ENCODE measurements around the gene SEC14L5.
"Not testable (repeated sequence)": the region's sequence is repeated elsewhere in the genome, so short reads cannot be mapped to it uniquely, and the experiment has no call there.

Gene SEC14L5

DNA sequence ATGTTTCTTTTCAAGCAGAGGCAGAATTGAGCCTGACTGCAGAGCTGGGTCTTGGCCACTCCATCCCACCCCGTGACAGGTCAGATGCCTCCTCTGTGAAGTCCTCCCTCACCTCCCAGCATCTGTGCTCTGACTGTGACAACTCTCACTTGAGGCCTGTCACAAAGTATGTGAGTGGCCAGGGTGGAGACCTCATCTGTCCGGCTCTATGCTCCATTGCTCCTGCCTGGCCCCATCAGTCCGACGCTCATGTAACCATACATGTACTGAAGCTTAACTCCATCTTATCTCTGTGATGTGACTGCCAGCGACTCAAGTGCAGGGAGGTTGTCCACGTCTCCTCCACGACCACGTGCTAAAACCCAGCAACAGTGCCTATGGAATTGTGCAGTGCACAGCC, 24.7 kb upstream of the SEC14L5 start:
- DNase-seq, result no peak

DNA sequence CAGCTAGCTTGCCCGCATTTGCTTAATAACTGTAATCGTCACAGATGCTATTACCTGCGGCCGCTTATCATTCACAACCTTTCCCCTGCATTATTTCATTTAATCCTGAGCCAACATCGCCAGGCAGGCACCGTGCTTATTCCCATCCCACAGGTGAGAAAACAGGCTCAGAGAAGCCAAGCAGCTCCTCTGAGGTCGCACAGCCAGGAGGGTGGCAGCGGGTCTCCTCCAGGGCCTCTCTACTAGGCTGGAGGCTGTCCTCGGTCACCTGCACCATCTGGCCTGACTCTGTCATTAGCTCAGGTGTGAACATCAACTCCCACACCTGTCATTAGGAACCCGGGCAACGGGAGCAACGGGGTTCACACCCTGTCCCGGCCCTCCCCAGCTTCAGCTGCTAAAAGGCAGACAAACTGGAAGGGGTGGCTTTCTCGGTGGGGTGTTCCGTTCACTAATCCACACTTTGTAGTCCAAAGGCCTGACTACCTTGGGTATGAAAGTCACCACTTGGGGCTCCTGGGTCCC, 24.2 kb upstream of the SEC14L5 start:
- no peak for DNase-seq

DNA sequence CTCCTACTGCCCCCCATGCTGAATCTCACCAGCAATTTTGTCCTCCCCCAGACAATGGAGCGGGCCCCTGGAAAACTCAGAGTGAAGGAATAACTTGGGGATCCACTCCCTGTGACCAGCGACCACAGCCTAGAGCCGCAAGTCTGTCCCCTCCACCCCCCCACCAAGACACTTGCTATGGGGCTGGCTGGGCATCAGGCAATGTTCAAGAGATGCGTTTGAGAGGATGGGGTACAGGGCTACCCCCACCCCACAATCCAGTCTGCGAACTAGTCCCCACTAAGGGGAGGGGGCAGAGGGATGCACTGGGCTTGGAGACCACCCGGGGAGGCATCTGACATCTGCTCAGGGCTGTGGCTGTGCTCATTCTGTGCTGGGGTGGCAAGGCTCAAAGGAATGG, 23.5 kb upstream of the SEC14L5 start:
- DNase-seq, result no peak

DNA sequence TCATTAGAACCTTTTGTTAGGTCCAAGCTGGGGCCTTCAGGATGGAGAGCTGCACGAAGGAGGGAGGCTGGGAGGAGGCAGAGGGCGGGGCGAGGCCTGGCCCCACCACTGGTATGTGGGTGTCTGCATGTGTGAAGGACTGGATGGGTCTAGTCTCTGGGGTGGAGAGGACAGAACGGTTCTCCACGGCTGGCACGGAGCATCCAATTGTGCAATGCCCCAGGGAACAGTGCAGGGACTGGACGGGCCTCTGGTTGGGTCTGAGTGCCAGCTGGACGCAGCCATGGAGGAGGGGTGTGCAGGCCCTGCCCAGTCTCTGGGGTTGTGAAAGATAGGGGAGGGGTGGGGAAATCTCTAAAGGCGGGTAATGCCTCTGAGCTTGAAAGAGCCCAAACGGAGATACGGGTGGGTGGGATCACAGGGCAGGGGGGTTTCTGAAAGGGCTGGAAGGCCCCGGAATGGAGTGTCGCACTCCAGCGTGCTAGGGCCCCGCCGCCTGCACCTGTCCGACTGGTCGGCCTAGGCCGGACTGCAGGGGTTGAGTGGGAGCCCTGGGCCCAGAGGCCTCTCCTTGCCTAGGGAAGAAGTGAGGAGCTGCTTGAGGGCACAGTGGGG, 22.8 kb upstream of the SEC14L5 start:
- no peak for DNase-seq

DNA sequence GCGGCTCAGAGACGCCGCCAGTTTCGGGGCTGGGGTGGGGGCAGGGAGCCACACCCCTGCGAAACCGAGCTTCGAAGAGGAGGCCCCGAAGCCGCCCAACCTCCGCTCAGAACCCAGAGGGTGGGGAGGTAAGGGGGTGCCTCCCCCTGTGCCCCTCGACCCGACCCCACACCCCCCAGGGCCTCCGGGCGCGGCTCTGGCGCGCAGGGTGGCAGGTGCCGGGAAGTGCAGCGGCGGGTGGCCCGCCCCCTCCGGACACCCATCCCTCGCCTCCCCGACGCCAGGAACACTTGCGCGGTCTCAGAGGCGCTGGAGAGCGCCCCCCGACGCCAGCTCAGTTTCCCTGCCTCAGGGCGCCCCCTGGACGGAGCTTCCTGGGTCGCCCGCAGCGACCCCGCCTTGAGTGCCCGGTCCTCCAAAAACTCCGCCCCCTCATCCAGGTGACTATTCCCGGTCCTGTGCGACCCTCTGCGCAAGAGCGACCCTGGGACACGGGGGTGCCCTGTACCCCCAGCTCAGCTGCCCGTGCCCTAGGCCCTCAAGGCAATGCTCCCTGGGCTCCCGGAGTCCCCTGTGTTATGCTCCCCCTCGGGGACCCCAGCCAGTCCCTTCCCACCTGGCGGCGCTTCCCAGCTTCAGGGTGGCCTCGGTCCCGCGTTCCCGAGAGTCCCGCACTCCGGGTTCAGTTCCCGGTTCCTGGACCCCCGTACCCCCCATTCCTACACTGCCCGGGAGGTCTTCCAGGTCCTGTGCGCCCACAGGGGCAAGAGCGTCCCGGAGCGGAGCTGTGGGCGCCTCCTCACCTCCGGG, 21.7 kb upstream of the SEC14L5 start:
- no peak for DNase-seq

DNA sequence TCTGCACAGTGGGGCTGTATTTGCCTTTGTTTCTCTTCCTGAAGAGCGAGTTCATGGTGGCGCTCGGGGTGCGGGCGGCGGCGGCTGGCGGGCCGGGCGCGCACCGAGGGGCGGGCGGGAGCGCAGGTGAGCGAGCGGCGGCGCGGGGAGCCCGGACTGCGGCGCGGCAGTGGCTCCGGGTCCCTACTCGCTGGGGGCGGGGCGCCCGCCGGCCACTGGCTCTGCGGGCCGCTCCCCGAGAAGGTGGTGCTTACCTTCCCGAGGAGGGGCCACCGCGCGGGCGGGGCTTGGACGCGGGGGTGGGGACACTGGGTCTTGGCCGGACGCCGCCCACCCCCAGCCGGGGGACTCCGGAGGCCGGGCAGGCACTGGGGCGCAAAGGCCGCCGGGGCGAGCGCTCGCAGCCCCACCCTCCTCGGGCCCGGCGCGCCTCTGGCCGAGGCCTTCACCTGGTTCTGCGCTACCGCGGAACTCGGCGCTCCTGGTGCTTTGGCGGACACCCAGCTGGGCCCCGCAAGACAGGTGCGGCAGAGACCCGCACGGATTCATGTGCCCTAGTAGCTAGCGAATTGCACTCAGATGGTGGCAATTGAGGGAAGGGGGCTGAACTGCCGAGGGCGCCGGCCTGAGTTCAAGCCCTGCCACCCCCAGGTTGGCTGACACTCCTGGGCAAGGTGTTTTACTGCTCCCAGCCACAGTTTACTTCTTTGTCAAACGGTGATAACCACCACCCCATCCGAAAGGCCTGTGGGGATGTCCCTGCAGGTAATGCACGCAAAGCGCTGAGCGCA, 20.9 kb upstream of the SEC14L5 start, which contains the start of gene PPL:
Gene PPL (minus strand): TSS at position 158 of the 791 bp plus-strand sequence. CDS start 103 bp downstream, at position 55.
- no peak for DNase-seq

DNA sequence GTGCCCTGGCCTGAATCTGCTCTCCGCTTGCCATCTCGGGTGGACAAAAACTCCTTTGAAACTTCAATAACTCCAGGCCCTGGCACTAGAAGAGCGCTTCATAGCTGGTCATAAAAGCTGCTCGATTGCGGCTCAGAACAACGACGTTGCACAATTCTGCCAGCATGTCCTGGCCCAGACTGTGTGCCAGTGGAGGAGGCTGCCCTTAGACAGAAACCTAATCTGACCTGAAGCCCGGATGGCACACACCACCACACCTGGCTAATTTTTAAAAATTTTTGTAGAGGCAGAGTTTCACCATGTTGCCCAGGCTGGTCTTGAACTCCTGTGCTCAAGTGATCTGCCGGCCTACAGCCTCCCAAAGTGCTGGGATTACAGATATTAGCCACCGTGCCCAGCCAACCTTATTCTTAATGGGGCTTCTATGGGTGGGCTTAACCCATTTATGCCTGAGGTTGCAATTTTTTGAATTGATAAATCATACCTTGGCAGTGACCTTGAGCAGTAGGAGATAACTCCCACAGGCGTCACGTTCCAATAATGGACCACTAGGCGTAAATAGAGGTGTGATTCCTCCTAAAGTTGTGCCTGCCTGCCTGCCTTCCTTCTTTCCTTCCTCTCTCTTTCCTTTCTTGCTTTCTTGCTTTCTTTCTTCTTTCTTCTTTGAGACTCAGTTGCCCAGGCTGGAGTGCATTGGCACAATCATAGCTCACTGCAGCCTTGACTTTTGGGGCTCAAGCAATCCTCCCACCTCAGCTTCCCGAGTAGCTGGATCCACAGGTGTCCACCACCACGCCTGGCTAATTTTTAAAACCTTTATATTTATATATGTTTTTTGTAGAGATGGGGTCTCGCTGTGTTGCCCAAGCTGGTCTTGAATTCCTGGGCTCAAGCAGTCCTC, 20.1 kb upstream of the SEC14L5 start:
- no peak for DNase-seq

DNA sequence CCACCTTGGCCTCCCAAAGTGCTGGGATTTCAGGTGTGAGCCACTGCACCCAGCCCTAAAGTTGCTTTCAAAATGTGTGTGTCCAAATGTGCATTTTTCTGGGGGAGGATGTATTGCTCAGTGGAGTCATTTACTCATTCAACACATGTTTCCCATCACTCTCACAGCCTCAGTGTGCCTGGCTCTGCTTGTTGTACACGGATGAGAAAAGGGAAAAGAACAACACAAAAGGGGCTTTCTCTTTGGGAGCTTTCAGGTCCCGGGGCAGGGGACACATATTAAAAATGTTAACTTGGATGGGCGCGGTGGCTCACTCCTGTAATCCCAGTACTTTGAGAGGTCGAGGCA, 19.5 kb upstream of the SEC14L5 start:
- no peak for DNase-seq

DNA sequence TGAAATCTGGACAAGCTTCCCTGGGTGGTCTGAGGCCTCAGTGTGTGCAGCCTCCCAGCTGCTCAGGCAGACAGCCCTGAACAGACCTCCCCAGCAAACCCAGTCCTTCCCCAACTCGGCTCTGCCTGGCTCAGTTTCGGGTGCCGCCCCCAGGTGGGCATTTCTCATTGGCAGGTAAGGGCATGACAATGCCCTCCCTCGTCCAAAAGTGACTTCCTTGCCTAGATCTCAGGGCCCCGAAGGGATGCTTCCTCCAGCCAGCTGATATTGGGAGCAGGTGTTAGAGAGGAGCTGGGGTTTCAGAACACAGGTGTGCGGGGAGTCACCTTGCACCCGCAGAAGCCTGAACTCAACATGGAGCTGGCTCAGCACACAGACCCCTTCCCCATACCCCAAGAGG, 17.4 kb upstream of the SEC14L5 start:
- no peak for DNase-seq

DNA sequence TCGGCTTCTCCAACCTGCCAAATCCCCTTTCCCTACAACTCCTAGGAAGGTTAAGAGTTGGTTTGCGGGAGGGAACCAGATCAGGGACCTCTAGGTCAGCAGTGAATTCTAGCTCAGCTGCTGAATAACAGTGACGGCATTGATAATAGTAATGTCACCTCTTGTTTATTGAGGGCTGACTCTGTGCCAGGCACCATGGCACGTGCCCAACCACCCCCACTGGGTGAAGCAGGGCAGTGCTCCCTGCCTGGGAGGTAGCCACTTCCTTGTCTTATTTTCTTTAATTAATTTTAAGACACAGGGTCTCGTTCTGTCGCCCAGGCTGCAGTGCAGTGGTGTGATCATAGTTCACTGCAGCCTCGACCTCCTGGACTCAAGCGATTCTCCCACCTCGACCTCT, 15.6 kb upstream of the SEC14L5 start:
- no peak for DNase-seq

DNA sequence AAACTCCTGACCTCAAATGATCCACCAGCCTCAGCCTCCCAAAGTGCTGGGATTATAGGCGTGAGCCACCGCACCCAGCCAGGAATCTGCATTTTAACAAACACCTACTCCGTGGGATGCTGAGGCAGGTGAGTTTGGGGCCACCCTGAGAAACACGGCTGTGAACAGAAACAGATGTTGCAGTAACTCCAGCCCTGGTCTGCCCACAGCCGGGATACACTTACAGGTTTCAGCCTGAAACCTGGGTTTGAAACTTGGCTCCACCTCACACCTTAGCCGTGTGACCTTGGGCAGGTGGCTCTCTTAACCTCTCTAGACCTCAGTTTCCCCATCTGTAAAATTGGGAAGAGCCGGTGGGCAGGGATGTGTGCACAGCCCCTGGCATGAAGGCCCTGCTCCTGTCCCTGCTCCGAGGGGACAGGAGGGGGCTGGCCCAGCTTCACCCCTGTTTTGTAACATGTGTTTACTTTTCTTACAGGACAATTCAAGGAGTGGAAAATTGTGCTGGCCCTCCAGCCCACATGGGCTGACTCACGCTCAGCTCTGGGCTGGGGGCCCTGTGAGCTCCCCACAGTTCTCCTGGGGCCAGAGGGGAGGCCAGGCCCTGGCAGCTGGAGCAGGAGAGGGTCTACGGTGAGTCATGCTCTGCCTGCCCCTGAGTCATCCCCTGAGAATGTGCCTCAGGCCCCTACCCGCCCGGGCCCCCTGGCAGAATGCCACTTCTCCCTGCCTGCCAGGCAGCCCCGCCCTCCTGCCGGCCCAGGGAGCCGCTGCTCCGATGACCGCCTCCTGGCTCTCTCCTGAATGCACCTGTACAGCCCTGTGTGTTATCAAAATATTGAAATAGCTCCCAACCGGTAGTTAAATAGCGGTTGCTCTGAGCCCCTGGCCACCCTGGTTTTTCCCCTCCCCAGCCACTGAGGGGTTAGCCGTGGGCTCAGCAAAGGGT, 13.5 kb upstream of the SEC14L5 start:
- no peak for DNase-seq

DNA sequence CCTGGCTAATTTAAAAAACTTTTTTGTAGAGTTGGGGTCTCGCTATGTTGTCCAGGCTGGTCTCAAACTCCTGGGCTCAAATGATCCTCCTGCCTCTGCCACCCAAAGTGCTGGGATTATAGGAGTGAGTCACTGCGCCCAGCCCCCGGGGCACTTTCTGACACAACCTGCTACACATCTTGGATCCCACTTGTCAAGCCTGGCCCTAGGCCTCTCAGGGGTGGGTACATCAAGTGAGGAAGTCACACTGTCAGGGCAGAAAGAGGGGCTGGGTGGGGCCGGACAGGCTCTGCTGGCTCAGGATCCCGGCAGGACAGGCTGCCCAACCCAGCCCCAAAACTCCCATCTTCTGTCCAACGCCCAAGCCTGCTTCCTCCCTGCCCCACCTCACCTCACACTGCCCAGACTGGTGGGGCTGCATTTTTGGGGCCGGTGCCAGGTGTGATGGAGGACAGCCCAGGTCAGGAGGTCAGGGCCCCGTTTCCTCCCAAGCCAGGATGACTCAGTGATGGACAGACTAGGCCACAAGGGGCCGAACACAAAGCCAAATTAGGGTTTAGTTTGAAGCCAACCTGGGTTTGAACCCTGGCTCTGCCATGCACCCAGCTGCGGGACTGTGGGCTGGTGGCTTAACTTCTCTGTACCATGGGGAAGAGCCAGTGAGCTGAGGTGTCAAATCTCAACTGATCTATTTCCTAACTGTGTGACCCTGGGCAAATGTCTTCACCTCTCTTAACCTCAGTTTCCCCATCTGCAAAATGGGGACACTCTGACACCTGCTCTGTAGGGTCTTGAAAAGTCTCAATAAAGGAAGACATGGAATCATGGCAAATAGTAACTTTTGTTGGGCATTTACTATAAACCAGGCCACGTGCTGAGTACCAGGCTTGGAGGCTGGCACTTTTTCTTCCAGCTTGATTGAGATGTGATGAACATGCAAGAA, 12.3 kb upstream of the SEC14L5 start:
- no peak for DNase-seq

DNA sequence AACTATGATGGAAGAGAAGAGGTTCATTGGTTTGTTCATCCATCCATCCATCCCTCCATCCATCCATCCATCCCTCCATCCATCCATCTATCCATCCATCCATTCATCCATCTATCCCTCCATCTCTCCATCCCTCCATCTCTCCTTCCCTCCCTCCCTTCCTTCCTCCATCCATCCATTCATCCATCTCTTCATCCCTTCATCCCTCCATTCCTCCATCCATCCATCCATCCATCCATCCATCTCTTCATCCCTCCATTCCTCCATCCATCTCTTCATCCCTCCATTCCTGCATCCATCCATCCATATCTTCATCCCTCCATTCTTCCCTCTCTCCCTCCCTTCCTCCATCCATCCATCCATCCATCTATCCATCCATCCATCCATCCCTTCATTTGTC, 11.2 kb upstream of the SEC14L5 start:
- no peak for DNase-seq

DNA sequence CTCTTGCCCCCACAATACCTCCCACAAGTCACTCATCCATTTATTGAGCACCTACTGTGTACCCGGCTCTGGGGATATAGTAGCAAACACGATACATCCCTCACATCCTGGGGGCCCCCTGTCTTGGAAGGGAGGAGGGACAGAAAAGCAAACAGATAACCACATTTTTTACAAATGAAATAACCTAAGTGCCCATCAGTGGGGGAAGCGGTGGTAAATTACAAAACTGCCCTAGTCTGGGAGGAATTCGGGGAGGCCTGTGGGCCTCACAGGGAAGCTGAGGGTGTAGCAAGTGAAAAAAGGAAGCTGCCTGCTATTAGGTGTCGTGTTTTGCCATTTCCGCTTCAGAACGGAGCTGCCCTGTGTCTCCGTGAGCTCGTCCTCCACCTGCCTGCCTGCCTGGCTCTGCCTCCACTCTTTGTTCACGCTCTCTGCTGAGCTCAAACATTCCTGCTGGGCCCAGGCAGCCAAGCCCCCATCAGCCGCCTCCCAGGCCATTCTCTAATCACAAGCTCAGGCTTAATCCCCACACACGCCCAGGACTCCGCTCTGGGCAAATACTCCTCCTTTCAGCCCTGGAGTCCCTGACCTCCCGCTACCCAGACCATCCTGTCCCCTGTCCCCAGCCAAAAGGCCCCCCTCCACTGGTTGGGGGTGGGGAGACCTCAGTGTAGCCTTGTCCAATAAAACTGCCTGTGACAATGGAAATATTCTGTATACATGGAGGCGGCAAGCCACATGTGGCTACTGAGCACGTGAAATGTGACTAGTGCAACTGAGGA, 10.2 kb upstream of the SEC14L5 start:
- no peak for DNase-seq

DNA sequence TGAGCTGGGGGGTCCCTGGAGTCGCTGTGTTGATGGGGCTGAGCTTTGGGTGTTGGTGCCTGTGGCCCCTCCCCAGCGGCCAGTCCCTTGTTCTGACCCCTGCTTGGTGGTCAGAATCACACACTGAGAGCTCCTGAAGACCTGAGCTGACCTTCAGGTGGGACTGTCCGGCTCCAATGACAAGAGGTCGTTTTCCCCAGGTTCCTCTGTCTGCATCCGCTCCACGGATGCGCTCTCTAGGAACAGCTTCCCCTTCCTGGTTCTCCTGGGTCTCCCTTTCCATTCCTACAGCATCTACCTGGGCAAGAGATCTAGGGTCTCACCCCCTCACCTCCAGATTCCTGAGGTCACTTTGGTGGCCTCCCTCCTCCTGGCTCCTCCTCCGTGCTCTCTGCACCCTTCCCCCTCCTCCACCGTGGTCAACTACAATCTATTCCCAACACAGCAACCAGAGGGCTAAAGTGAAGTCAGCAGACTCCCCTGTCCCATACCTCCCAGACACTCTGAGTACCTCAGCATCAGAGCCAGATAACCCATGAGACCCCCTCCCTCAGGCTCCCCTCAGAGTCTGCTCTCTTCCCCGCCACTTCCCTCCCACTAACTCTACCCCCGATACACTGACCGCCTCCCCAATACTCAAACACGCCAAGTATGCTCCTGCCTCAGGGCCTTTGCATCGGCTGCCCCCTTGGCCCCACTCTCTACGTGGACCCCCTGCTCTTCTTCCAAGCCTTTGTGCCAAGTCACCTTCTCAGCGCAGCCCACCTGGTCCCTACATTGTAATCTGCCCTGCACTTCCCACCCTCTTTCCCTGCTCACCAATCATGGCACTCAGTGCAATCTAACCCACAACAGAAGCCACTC, 9.0 kb upstream of the SEC14L5 start:
- DNase-seq, result no peak

DNA sequence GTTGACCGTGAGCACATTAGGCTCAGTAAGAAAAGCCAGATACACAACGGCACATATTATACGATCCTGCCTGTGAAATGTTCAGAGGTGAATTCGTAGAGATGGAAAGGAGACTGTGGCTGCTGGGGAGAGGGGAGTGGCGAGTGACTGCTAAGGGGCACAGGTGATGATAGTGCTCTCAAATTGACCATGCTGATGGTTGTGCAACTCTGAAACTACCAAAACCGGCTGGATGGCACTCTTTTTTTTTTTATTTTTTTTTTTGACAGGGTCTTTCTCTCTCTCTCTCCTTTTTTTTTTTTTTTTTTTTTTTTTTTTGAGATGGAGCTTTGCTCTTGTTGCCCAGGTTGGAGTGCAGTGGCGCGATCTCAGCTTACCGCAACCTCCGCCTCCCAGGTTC, 8.1 kb upstream of the SEC14L5 start:
- DNase-seq, result no peak

DNA sequence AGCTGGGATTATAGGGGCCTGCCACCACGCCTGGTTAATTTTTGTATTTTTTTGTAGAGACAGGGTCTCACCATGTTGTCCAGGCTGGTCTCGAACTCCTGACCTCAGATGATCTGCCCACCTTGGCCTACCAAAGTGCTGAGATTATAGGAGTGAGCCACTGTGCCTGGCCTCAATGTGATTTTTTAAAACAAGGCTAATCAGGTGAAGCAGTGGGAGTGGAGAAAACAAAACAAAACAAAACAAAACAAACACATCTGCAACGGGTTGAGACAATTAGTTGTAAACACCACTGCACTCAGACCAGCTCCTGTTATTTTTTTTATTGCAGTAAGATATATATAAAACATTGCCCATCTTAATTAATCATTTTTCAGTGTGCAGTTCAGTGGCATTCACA, 6.5 kb upstream of the SEC14L5 start:
- DNase-seq, result not testable (repeated sequence)

DNA sequence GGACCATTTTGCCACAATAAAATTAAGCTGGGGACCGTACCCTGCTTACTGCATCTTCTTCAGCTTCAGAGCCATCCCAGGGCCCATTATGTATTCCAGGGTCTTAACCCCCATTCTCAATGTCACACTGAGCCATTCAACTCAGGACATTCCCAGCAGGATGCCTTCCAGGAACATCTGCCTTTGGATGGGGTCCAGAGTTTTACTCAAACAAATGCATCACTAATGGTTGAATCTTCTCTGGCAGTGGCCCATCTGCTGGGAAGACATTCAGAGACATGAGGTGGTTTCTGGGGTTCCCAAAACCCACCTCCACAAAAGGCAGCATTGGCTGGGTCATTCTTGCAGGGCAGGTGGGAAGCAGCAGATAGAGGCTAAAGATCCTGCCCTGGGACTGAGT, 3.4 kb upstream of the SEC14L5 start:
- DNase-seq, result no peak

DNA sequence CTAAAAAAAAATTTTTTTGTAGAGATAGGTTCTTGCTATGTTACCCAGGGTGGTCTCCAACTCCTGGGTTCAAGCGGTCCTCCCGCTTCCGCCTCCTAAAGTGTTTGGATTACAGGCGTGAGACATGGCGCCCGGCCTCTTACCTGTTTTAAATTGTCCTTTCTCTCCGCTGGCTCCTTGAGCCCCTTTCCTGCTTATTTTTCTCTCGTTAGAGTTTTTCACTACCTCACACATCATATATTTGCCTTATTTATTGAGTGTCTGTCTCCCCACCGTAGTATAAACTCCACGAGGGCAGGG, 760 bp upstream of the SEC14L5 start:
- no peak for DNase-seq

Data from activated naive CD4-positive, alpha-beta T cell treated with anti-CD3 and anti-CD28 coated beads, Interleukin-2, amount 50 U/mL, for 16 hours (primary cell).